Stimulated activated naive CD4-positive, alpha-beta T cell (primary cell): Measurements from ENCODE around the gene ABLIM2.

ENCODE experiments used
- DNase-seq, 6 experiments: peaks; one replicate each; lab custom pipeline; 2025; lab: John Stamatoyannopoulos, UW

ABLIM2 gene

GRCh38 chr4:8001564-8002355 is 156.9 kb downstream of the ABLIM2 start:
- DNase-seq: no peak

- no peak for DNase-seq
Observed at GRCh38 chr4:8000721-8001491, 157.7 kb downstream of the ABLIM2 start.

- DNase-seq: no peak
Observed at GRCh38 chr4:8000247-8000646, 158.4 kb downstream of the ABLIM2 start.

GRCh38 chr4:7999695-8000094 is 158.9 kb downstream of the ABLIM2 start:
- DNase-seq: no peak

GRCh38 chr4:7999279-7999678 is 159.3 kb downstream of the ABLIM2 start:
- DNase-seq: no peak

GRCh38 chr4:7998447-7998846 is 160.2 kb downstream of the ABLIM2 start:
- no peak for DNase-seq

GRCh38 chr4:7995866-7996265 is 162.7 kb downstream of the ABLIM2 start:
- no peak for DNase-seq

GRCh38 chr4:7995135-7995534 is 163.5 kb downstream of the ABLIM2 start:
- DNase-seq: no peak

- no peak for DNase-seq
Observed at GRCh38 chr4:7993671-7994070, 164.9 kb downstream of the ABLIM2 start.

- no peak for DNase-seq
Observed at GRCh38 chr4:7992846-7993245, 165.8 kb downstream of the ABLIM2 start.

GRCh38 chr4:7990807-7991459 is 167.7 kb downstream of the ABLIM2 start:
- no peak for DNase-seq

GRCh38 chr4:7989654-7990053 is 169.0 kb downstream of the ABLIM2 start:
- no peak for DNase-seq

GRCh38 chr4:7988437-7988836 is 170.2 kb downstream of the ABLIM2 start:
- DNase-seq: no peak

GRCh38 chr4:7987148-7987989 is 171.2 kb downstream of the ABLIM2 start:
- peak; percentile 53 to 77 (median 60) for DNase-seq

GRCh38 chr4:7985891-7986441 is 172.6 kb downstream of the ABLIM2 start:
- no peak for DNase-seq

- DNase-seq: no peak
Observed at GRCh38 chr4:7985072-7985471, 173.5 kb downstream of the ABLIM2 start.

GRCh38 chr4:7984286-7984925 is 174.2 kb downstream of the ABLIM2 start:
- no peak for DNase-seq

- no peak for DNase-seq
Observed at GRCh38 chr4:7983296-7983695, 175.3 kb downstream of the ABLIM2 start.

GRCh38 chr4:7981738-7982394 is 176.7 kb downstream of the ABLIM2 start:
- no peak for DNase-seq

GRCh38 chr4:7980036-7980435 is 178.6 kb downstream of the ABLIM2 start:
- DNase-seq: no peak

GRCh38 chr4:7979652-7979968 is 179.0 kb downstream of the ABLIM2 start:
- no peak for DNase-seq
